ELR (cell line): Measurements from ENCODE around the gene PHACTR3.

Experiments
- DNase-seq: peaks from one replicate; pipeline ENCODE4 v3.0.0-alpha.2; 2015; ENCODE audit warnings: low read depth

PHACTR3 gene

GRCh38 chr20:59816146-59816738, 211.9 kb downstream of the PHACTR3 start:
- no peak for DNase-seq

DNA sequence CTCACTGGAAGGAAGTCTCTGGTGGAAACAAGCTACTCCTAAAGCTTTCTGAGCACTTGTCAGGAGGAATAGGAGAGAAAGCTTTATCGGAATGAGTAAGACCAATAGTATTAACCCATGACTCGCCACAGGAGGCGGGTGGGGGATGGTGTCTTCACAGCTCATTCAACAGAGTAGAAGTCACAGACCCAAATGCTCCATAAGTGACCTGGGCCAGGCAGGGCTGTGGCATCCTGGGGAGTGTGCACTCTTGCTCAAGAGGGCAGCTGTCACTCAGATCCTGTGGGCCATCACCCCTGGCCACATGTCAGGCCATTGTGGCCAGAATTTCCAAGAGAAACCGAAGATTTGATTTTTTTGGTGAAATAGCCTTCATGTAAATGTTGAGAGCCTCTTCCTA, 213.1 kb downstream of the PHACTR3 start:
- DNase-seq: no peak

- no peak for DNase-seq
These were observed 213.7 kb downstream of the PHACTR3 start for GRCh38 chr20:59817846-59818615.

- no peak for DNase-seq
These were observed 214.6 kb downstream of the PHACTR3 start for GRCh38 chr20:59818911-59819310.

DNA sequence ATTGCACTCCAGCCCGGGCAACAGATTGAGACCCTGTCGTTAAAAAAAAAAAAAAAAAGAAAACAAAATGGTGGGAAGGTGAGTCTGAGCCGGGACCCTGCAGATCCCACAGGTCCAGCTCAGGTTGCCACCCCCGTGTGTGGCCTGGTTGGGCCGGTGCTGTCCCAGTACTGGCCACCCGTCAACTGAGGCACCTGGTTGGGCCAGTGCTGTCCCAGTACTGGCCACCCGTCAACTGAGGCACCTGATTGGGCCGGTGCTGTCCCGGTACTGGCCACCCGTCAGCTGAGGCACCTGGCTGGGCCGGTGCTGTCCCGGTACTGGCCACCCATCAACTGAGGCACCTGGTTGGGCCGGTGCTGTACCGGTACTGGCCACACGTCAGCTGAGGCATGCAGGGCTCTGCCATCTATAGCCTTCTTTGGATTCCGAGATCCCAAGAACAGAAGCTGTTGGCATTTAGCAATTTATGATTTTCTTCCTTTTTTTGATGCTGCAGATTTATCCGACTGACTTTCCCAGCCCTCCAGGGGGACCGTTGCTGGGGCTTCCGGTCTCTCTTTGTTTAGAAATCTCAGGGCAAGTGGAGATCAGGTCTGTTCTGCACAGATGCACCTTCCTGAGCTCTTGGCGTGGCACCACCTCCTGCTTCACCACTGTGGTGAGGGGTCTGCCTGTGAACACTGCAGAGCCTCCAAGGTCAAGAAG, 215.3 kb downstream of the PHACTR3 start:
- DNase-seq: no peak

- DNase-seq: no peak
These were observed 216.1 kb downstream of the PHACTR3 start for GRCh38 chr20:59820204-59821041.

DNA sequence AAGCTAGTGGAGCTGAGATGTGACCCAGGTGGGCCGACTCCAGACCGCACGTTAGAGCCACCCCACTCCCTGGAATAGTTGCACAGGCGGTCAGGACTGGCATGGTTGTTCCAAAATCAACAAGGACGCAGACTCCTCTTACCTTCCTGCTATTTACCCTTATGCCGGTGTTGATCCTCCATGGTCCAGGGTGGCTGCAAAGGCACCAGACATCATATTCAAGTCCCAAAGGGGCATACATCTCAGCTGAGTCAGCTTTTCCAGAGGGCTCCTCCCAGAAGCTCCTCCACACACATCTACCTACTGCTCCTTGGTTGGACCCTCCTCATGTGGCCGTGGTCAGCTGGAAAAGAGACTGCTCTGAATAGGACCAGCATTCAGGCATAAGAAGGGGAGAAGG, 216.9 kb downstream of the PHACTR3 start:
- DNase-seq: no peak

DNA sequence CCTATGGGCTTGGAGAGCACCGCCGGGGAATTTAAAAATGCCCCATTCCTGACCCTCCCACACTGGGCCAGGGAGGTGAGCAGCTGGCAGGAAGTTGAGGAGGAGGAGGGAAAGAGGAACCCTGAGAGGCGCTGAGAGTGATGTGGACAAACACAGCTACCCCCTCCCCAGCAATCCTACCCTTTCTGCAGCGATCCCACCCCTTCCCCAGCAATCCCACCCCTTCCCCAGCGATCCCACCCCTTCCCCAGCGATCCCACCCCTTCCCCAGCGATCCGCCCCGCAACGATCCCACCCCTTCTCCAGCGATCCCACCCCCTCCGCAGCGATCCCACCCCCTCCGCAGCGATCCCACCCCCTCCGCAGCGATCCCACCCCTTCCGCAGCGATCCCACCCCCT, 217.4 kb downstream of the PHACTR3 start:
- no peak for DNase-seq

GRCh38 chr20:59822291-59823029, 218.1 kb downstream of the PHACTR3 start:
- DNase-seq: no peak

DNA sequence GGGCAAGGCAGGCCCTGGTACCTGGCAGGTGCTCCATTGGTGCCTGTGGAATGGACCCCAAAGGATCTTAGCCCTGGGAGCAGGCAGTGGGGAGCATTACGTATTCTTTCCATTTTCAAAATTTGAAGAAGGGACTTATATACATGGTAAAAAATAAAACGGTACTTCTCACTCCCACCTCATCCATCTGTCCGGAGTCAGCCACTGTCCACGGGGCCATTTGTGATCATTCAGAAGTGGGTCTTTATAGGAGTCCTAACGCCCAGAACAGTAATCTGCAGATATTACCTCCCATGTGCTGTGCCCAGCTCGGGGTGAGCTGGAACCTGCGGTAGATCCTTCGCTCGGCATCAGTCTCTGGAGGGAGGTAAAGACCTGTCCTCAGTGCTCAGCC, 218.7 kb downstream of the PHACTR3 start:
- DNase-seq: no peak

- DNase-seq: no peak
These were observed 219.3 kb downstream of the PHACTR3 start for GRCh38 chr20:59823491-59824259.

DNA sequence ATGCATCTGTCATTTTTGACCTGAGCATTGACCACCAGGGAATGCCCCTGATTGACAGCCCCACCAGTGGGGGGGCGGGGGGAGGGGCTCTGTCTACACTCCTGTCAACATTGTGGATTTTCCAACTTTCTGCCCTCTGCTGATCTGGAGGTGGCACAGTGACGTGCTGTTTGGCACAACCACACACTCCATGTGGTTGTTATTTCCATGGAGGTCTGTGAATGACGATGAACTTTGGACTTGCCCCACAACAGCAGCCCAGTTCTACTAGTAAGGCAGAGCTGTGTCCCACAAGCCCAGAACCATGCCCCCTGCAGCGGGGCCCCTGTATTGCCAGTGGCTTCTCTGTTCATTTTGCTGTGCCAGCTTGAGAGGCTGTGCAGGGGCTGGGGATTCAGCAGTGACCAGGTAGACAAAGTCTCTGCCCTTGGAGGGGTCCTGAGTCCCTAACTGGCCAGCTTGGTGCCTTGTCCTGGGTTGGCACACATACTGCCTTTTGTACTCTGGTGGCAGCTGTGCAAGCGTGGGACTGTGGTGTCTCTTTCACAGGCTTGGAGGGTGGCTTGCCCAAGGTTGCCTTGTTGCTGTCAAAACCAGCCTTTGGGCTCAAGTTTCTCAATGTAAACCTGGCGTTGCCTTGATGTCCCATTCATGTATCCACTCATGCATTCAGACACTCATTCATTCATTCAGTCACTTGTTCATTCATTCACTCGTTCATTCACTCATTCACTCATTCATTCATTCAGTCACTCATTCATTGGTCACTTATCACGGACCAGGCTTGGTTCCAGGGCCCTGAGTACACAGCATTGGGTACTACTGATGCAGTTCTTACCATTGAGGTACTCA, 220.6 kb downstream of the PHACTR3 start:
- DNase-seq: no peak

- no peak for DNase-seq
These were observed 221.2 kb downstream of the PHACTR3 start for GRCh38 chr20:59825563-59825920.

DNA sequence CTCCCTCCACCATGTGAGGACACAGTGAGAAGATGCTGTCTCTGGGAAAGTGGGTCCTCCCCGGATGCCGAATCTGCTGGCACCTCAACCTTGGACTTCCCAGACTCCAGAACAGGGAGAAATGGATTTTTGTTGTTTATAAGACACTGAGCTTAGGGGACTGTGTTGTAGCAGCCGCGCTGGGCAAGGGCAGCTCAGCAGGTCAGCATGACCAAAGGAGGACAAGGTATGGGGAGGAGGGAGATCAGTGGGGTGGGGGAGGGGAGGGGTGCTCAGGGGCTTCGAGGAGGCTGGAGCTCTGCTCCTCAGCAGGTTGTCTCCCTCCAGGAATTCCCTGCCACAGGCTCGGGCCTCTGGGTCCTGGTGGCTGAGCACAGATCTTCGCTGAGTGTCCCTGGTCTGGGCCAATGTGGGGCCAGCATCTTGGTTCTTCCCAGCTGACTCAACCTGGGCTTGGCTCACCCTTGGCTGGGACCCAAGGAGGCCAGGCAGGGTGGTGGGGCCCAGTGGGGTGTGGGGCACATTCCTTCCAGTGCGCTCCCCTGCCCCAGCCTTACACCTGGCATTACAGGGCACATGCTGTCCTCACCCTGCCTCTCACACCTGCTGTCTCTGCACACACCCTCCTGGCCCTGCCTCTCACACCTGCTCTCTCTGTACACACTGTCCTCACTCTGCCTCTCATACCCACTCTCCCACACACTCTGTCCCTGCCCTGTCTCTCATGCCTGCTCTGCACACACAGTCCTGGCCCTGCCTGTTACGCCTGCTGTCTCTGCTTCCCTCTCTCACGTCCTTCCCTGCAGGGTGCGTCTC, 221.8 kb downstream of the PHACTR3 start:
- no peak for DNase-seq

DNA sequence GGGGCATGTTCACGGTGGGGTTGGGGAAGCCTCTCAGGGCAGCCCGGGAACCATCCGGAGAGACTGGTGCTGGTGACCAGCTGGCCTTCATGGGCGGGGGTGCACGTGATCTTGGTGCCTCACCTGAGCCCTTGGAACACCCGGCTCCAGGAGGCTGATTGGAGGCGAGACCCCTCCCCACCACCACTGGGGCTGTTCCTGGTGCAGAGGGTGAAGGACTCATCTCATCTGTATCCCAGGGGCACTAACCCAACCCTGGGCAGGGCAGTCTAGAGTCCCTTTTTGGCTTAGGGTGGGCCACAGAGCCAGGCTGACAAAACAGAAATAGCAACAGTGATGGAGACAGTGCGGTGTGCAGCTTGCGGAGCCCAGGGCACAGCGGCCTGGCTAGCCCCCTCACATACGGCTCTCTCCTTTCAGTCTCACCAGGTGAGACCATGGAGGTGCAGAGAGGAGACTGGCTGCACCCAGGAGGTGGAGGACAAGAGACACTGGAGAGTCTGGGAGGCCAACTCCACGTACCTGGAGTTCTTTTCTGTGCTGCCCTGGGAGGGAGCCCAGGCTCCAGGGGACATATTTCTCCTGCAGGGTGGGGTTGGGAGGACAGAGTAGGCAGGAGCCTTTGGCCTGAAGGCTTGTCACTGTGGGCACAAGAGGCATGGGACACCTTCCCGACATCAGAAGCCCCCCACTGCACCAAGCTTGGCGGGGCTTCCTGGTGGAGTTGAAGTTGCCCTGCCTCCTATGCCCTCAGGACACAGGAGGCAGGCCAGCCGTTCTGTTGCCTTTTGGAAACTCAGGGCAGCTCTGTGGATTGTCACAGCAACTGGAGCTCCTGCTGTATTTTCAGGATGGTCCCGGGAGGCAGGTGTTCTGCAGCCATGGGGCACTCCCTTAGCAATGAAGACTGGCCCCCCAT, 223.1 kb downstream of the PHACTR3 start:
- DNase-seq: no peak

DNA sequence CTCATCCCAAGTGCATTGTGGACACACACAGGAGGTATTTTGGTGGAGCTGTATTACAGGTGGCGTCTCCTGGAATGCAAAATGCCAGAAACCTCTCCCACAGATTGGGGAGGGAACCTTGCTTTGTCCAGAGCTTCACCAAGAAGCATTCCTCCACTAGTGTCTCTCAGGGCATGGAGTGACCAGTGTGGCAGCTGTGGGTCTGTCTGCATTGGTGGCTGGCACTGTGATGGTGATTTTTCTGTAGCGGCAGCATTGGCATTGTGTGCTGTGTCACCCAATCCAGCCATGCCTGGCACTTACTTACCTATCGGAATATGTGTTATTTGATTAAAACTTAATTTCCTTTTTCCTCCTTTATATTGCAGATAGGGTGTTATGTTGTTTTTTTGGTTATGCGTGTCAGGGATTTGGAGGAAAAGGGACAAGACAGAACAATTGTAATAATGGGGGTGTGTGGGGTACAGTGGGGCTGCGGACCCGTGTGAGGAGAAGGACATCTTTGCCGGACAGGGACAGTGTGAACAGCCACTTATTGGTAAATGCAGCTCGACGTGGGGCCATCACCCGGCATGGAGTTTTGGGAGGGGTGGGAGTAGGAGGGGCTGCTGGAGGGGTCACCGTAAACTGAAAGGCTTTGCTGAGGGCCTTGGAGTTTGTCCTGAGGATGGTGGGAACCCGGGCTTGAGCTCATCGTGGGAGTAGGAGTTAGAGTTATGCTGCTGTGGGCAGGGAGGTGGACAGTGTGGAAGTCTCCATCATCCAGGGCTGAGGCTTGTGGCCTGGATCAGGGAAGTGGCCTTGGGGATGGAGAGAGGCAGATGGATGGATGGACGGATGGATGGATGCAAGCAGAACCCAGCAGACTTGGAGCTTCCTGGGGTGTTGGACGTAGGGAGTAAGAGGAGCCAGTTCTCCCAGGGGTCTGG, 224.0 kb downstream of the PHACTR3 start:
- no peak for DNase-seq
